Natural killer cell treated with Interleukin-12 subunit alpha and Interleukin-12 subunit beta and Interleukin-15 and Interleukin-18, amount 100 ng/mL, for 72 hours (primary cell): ENCODE measurements around the gene MLN. TPM values are rescaled to one million over a fixed set of nuclear protein-coding genes. Genes with fewer than 3 reads are reported as not detected.
"Not testable (repeated sequence)": the region's sequence is repeated elsewhere in the genome, so short reads cannot be mapped to it uniquely, and the experiment has no call there.

Source experiments
- ATAC-seq, 2 donors: fragments of 150-1000 bp; cut with Tn5 transposase in 1 of 2; sonication (Bioruptor Pico), chemical (Tn5 transposase) in 1 of 2; 2 replicates each; pipeline ENCODE4 v1.10.0; 2021
- DNase-seq: peaks from one replicate; pipeline ENCODE4 v3.0.0; 2022; ENCODE audit warnings: low spot score
- H3K27ac Mint-ChIP-seq, 2 donors: 1 replicate in 1 of 2; 2 replicates in 1 of 2; pipeline ENCODE4 v1.8.0; 2022; ENCODE audit warnings: mixed read lengths in 2 of 2, mild to moderate bottlenecking in 1 of 2, moderate library complexity in 1 of 2
- H3K27me3 Mint-ChIP-seq, 2 donors: 1 replicate in 1 of 2; 2 replicates in 1 of 2; pipeline ENCODE4 v1.8.0; 2022; ENCODE audit warnings: mixed read lengths in 2 of 2
- H3K36me3 Mint-ChIP-seq: one replicate; pipeline ENCODE4 v1.8.0; 2022; ENCODE audit warnings: mixed read lengths
- H3K4me1 Mint-ChIP-seq, 2 donors: 1 replicate in 1 of 2; 2 replicates in 1 of 2; pipeline ENCODE4 v1.8.0; 2022; ENCODE audit warnings: low read depth in 2 of 2, mixed read lengths in 2 of 2, mild to moderate bottlenecking in 1 of 2
- H3K4me3 Mint-ChIP-seq: one replicate; pipeline ENCODE4 v1.8.0; 2022; ENCODE audit warnings: mixed read lengths
- H3K9me3 Mint-ChIP-seq: 2 replicates; pipeline ENCODE4 v1.8.0; 2022; ENCODE audit warnings: mixed read lengths
- total RNA-seq, 2 donors: library from RNA; stranded (reverse); gene quantifications; one replicate each; pipeline ENCODE4 v1.2.3, GENCODE V29; 2022

The MLN gene
- total RNA-seq, 2 donors from 2014 or later, result not detected

DNA sequence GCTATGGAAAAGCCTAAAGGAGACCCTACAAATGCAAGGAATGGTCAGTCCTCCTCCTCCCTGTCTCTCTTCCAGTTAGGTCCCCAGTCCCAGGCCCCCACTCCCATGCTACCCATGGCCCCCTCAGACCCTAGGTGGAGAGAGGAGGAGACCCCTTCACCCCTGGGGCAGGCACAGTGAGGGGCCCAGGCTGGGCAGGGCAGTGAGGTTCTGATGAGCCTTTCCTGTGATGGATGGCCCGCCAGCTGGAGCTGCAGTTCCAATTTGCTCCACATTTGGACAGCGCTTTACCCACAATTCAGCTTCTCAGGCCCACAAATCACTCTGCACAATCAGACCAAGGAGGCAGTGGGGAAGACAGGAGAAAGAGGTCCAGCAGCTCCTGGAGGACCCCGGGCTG, 37.3 kb upstream of the MLN start:
- Mint-ChIP-seq H3K36me3 (peaks cover 4% of the 10 kb centered on the region), H3K9me3 (no peaks in the 10 kb centered on the region), H3K4me3 (no peak overlapping the region), H3K4me1 (peaks cover 15% of the 10 kb centered on the region in 2 donors), H3K27me3 (peaks cover 30 to 39% of the 10 kb centered on the region in 2 donors), H3K27ac (no peak overlapping the region)
- no peak for ATAC-seq
- DNase-seq, result no peak

DNA sequence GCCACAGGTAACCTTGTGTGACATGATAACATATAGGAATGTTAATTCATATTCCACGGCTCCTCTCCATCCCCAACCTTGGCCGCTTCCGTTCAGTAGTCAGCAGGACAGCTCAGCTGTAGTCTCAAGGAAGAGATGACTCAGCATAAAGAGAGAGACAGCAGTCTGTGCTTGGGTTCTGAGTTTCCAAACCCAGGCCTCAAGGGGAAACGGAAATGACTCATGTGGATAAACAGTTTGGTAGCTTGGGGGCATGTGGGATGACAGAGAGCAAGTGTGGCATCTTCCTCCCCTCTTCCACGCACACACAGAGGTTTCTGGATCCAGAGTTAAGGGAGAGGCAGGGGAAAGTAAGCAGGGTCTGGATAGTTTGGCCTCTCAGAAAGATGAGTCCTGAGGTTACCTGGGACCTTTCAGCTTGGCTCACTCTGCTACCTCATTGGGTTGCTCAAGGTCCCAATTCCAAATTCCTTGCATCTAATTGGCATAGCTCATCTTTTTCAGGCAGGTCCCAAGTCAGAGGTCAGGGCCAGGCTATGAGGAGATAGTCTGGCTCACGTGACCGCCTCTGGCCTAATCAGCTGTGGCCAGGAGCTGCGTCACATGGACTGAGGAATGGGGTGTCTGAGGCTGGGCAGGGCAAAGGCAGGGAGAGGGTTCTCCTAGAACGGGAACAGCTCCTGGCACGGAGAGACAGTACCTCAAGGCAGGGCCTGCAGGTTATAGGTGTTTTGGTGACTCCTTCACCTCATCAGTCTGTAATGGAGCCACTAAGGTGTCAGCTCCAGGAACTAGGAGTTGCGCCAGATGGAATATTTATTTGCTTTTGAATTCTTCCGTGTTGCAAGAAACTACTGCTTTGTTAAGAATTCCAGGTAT, 36.5 kb upstream of the MLN start:
- Mint-ChIP-seq H3K4me1 (peaks cover 15% of the 10 kb centered on the region in 2 donors), H3K9me3 (no peaks in the 10 kb centered on the region), H3K36me3 (peaks cover 4% of the 10 kb centered on the region), H3K4me3 (peak overlapping the region; percentile 12), H3K27ac (peak overlapping the region; percentile 26 to 36), H3K27me3 (peaks cover 29 to 36% of the 10 kb centered on the region in 2 donors)
- peak; percentile 86 to 94 for ATAC-seq
- DNase-seq, result peak; percentile 69

- Mint-ChIP-seq H3K9me3 (no peaks in the 10 kb centered on the region), H3K27ac (peak overlapping the region; percentile 26 to 36), H3K27me3 (peaks cover 25 to 38% of the 10 kb centered on the region in 2 donors), H3K4me1 (peaks cover 13 to 15% of the 10 kb centered on the region in 2 donors), H3K36me3 (peaks cover 4% of the 10 kb centered on the region), H3K4me3 (peak overlapping the region; percentile 12)
- DNase-seq (no peak), ATAC-seq (no peak)
Observed at GRCh38 chr6:33839399-33840047, 35.7 kb upstream of the MLN start.

DNA sequence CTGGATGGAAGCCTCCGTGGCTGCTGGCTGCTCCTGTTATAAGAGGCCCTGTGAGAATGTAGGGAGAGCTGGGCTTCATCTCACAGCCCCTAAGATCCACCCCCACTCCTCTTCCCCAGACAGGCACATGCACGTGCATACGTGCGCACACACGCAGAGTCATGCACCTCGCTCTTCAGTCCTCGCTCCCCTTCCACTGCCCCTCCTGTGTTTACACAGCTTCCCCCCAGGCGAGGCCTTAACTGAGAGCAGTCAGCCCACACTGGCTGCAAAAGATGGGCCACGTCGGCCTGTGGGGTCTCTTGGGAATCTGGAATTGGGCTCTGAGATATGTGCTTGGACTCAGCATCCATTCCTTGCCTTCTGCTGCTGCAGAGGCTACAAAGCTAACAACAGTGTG, 35.2 kb upstream of the MLN start:
- Mint-ChIP-seq H3K36me3 (peaks cover 4% of the 10 kb centered on the region), H3K27ac (no peak overlapping the region), H3K27me3 (peaks cover 21 to 36% of the 10 kb centered on the region in 2 donors), H3K9me3 (no peaks in the 10 kb centered on the region), H3K4me3 (no peak overlapping the region), H3K4me1 (peaks cover 13 to 15% of the 10 kb centered on the region in 2 donors)
- ATAC-seq (no peak), DNase-seq (no peak)

DNA sequence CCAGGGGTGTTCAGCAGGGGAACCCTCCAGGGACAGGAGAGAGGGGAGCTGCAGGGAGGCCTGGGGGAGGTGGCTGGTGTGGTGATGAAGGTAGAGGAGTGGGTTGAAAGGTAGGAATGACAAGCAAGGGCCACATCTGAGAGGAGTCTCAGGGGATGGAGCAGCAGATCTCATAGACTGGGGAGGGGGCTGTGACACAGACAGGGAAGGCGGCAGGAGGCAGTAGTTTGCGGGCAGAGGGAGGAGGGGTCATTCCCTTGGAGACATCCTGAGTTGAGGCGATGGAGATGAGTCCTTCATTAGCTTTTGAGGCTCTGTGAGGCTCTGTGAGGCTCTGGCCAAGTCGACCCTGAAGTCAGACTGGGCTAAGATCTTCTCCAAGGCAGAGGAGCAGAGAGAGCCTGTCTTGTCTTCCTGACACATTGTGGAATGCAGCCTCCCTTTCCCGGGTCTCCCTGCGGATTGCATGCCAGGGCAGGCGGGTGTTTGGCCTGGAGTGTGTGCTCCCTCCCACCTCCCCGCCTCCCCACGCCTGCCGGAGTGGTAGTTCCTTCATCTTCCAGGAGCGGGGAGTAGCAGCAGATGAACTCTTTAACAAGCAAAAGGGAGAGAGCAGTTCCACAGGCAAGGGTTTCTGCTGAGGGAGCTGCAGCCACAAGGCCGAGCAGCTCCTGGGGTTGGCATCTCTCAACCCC, 34.3 kb upstream of the MLN start:
- H3K27me3 Mint-ChIP-seq, result peaks cover 21 to 40% of the 10 kb centered on the region in 2 donors
- no peak overlapping the region for H3K27ac Mint-ChIP-seq
- peaks cover 4% of the 10 kb centered on the region for H3K36me3 Mint-ChIP-seq
- no peak overlapping the region for H3K4me3 Mint-ChIP-seq
- peaks cover 13 to 15% of the 10 kb centered on the region in 2 donors for H3K4me1 Mint-ChIP-seq
- DNase-seq (no peak), ATAC-seq (no peak)
- no peaks in the 10 kb centered on the region for H3K9me3 Mint-ChIP-seq

- ATAC-seq (no peak), DNase-seq (no peak)
- H3K4me3 Mint-ChIP-seq, result no peak overlapping the region
- H3K4me1 Mint-ChIP-seq, result peaks cover 13 to 15% of the 10 kb centered on the region in 2 donors
- no peak overlapping the region for H3K27ac Mint-ChIP-seq
- H3K9me3 Mint-ChIP-seq, result no peaks in the 10 kb centered on the region
- peaks cover 4% of the 10 kb centered on the region for H3K36me3 Mint-ChIP-seq
- H3K27me3 Mint-ChIP-seq, result peaks cover 21 to 35% of the 10 kb centered on the region in 2 donors
Observed at GRCh38 chr6:33836806-33837469, 33.1 kb upstream of the MLN start.

DNA sequence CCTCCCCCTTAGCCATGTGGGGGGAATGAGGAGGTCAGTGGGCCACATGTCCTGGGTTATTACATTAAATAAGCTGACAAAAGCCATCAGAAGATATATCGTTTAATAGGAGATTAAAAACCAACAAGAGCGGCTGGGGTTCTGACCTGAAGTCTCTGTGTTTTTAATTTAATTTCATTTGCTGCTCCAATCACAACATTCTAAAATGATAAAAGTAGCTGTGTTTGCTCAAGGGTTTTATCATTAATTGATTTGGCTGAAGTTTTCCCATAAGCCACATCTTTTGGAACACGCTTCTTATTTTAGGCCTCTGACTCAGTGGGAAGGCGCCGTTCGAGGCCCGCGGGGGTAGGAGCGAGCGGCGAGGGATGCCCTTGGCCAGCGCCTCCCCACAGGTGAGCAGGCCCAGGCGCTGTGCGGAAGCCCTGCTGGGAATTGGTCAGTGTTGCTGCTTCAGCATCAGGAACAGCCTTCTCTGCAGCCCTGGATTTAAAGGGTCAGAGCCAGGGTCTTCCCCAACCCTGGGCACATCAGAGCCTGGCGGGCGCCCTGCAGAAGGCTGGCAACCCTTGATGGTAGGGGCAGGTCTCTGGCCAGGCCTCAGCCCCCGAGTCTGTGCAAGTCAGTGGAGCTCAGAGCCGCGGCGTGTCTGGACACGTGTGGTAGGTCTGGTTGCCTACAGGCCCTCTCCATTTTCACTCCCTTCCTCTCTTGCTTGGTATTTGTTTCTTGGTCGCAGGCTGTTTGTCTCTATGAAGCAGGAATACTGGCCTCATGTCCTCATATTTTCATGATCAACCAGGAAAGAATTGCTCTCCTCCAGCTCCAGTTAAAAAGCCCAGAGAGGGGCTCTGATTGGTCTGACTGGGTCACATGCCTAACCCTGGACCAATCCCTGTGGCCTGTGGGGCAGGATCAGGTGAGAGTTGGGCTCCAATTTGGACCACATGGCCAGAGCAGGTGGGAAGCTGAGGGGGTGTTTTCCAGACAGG, 30.9 kb upstream of the MLN start:
- Mint-ChIP-seq H3K9me3 (no peaks in the 10 kb centered on the region), H3K4me1 (peaks cover 6% of the 10 kb centered on the region in 2 donors), H3K4me3 (no peak overlapping the region), H3K36me3 (peaks cover 4% of the 10 kb centered on the region), H3K27me3 (peaks cover 28 to 42% of the 10 kb centered on the region in 2 donors), H3K27ac (no peak overlapping the region)
- DNase-seq (no peak), ATAC-seq (no peak)

GRCh38 chr6:33833599-33833998, 29.8 kb upstream of the MLN start:
- DNase-seq (no peak), ATAC-seq (no peak)
- Mint-ChIP-seq H3K36me3 (peaks cover 4% of the 10 kb centered on the region), H3K4me3 (no peak overlapping the region), H3K4me1 (peaks cover 0 to 3% of the 10 kb centered on the region in 2 donors), H3K27me3 (peaks cover 28 to 44% of the 10 kb centered on the region in 2 donors), H3K27ac (no peak overlapping the region), H3K9me3 (no peaks in the 10 kb centered on the region)

GRCh38 chr6:33832831-33833230, 29.0 kb upstream of the MLN start:
- H3K27ac Mint-ChIP-seq, H3K4me1 Mint-ChIP-seq, H3K36me3 Mint-ChIP-seq, H3K9me3 Mint-ChIP-seq, H3K4me3 Mint-ChIP-seq, DNase-seq, ATAC-seq: not testable (repeated sequence)
- peaks cover 33 to 47% of the 10 kb centered on the region in 2 donors for H3K27me3 Mint-ChIP-seq

- H3K27me3 Mint-ChIP-seq, result peaks cover 26 to 38% of the 10 kb centered on the region in 2 donors
- H3K4me3 Mint-ChIP-seq, ATAC-seq, H3K36me3 Mint-ChIP-seq, H3K4me1 Mint-ChIP-seq, DNase-seq, H3K9me3 Mint-ChIP-seq, H3K27ac Mint-ChIP-seq: not testable (repeated sequence)
Observed at GRCh38 chr6:33831725-33832124, 27.9 kb upstream of the MLN start.

GRCh38 chr6:33830635-33831240, 26.9 kb upstream of the MLN start:
- Mint-ChIP-seq H3K36me3 (no peaks in the 10 kb centered on the region), H3K27ac (no peak overlapping the region), H3K4me1 (peaks cover 0 to 3% of the 10 kb centered on the region in 2 donors), H3K27me3 (peaks cover 24 to 34% of the 10 kb centered on the region in 2 donors), H3K4me3 (no peak overlapping the region), H3K9me3 (no peaks in the 10 kb centered on the region)
- DNase-seq, result no peak
- peak in 1 of 2 donors; percentile 36 for ATAC-seq
